ENCODE measurements around the gene DOCK8.

DOCK8 gene

GRCh38 chr9:426976-427375 lies 212.3 kb downstream of the DOCK8 start:
- no peak overlapping the region for H3K4me3 ChIP-seq (ENCODE audit: low read depth, low read length)
- TF ChIP-seq CTCF (IDR thresholded peaks at IDR 0.05; ENCODE audit: low read depth, low read length), result no peak

- H3K4me3 ChIP-seq (ENCODE audit: low read depth, low read length), result no peak overlapping the region
- no peak for TF ChIP-seq CTCF (IDR thresholded peaks at IDR 0.05; ENCODE audit: low read depth, low read length)
Measured at GRCh38 chr9:431701-432100, 217.0 kb downstream of the DOCK8 start.

GRCh38 chr9:436482-436881 lies 221.8 kb downstream of the DOCK8 start:
- no peak overlapping the region for H3K4me3 ChIP-seq (ENCODE audit: low read depth, low read length)
- no peak for TF ChIP-seq CTCF (IDR thresholded peaks at IDR 0.05; ENCODE audit: low read depth, low read length)

- no peak for TF ChIP-seq CTCF (IDR thresholded peaks at IDR 0.05; ENCODE audit: low read depth, low read length)
- no peak overlapping the region for H3K4me3 ChIP-seq (ENCODE audit: low read depth, low read length)
Measured at GRCh38 chr9:437066-437465, 222.4 kb downstream of the DOCK8 start.

- TF ChIP-seq CTCF (IDR thresholded peaks at IDR 0.05; ENCODE audit: low read depth, low read length), result no peak
- H3K4me3 ChIP-seq (ENCODE audit: low read depth, low read length), result no peak overlapping the region
Measured at GRCh38 chr9:437574-438001, 222.9 kb downstream of the DOCK8 start.

- H3K4me3 ChIP-seq (ENCODE audit: low read depth, low read length), result no peak overlapping the region
- TF ChIP-seq CTCF (IDR thresholded peaks at IDR 0.05; ENCODE audit: low read depth, low read length), result no peak
Measured at GRCh38 chr9:438066-438465, 223.4 kb downstream of the DOCK8 start.

GRCh38 chr9:438961-439768 lies 224.5 kb downstream of the DOCK8 start:
- H3K4me3 ChIP-seq (ENCODE audit: low read depth, low read length), result no peak overlapping the region
- TF ChIP-seq CTCF (IDR thresholded peaks at IDR 0.05; ENCODE audit: low read depth, low read length), result no peak
